B cell (primary cell): ENCODE results near the gene TTLL5. TPM values are rescaled to one million over a fixed set of nuclear protein-coding genes. Genes with fewer than 3 reads are reported as not detected.

ENCODE experiments used
- ATAC-seq: fragments of 200-7000 bp; cut with Tn5 transposase; one replicate; pipeline ENCODE4 v1.10.0; 2021; ENCODE audit warnings: low read depth, mild to moderate bottlenecking, moderate number of reproducible peaks, moderate library complexity
- CTCF ChIA-PET: fragments of 350-600 bp; sonication (Branson Sonifier 250); formaldehyde crosslinking; loops from one replicate; lab custom pipeline; 2021; ENCODE audit warnings: antibody characterized with exemption, inconsistent platforms; lab: Charles Lee
- POLR2A ChIA-PET: fragments of 350-600 bp; sonication (Branson Sonifier 250); formaldehyde crosslinking; loops from one replicate; lab custom pipeline; 2021; ENCODE audit warnings: antibody characterized with exemption; lab: Charles Lee
- DNase-seq: peaks from one replicate; pipeline ENCODE4 v3.0.0; 2013
- H2AFZ ChIP-seq: 2 replicates; pipeline ENCODE4 v1.6.1; 2012; ENCODE audit warnings: mild to moderate bottlenecking, low read depth, low read length; ENCODE audit not compliant: insufficient read depth, poor library complexity, severe bottlenecking
- H3K27ac ChIP-seq, 2 donors: 1 replicate in 1 of 2; 2 replicates in 1 of 2; pipeline ENCODE4 v1.5.1; 2012 to 2013; ENCODE audit warnings: low read length in 2 of 2, mild to moderate bottlenecking in 2 of 2, moderate library complexity in 1 of 2
- H3K27me3 ChIP-seq, 4 experiments: fragments of 200-600 bp in 1 of 4; sonication (generic) in 1 of 4; replicated peaks in 1 of 4; 1 replicate in 2 of 4; 2 replicates in 2 of 4; pipeline versions ENCODE4 v1.6.1 to v1.7.0; 2013 to 2016; ENCODE audit warnings: low read length in 3 of 4, mild to moderate bottlenecking in 2 of 4, mixed read lengths in 1 of 4, moderate library complexity in 1 of 4; ENCODE audit not compliant: insufficient read depth in 4 of 4, control insufficient read depth in 3 of 4; ENCODE audit errors: control extremely low read depth in 1 of 4
- H3K36me3 ChIP-seq, 2 experiments: replicated peaks in 1 of 2; 1 replicate in 1 of 2; 2 replicates in 1 of 2; pipeline versions ENCODE4 v1.6.1 to v1.7.1; 2013; ENCODE audit warnings: low read length in 1 of 2; ENCODE audit not compliant: insufficient read depth in 2 of 2, control insufficient read depth in 1 of 2; ENCODE audit errors: control extremely low read depth in 1 of 2, extremely low read depth in 1 of 2
- H3K4me1 ChIP-seq, 2 donors: fragments of 200-600 bp in 1 of 2; sonication (generic) in 1 of 2; 1 replicate in 1 of 2; 2 replicates in 1 of 2; pipeline versions ENCODE4 v1.5.1 to v1.6.1; 2013 to 2017; ENCODE audit warnings: low read length in 2 of 2; ENCODE audit not compliant: control insufficient read depth in 2 of 2, insufficient read depth in 2 of 2
- H3K4me2 ChIP-seq: replicated peaks from 2 replicates; pipeline ENCODE3; 2012; ENCODE audit warnings: mild to moderate bottlenecking, low read depth, low read length; ENCODE audit not compliant: poor library complexity, severe bottlenecking
- H3K4me3 ChIP-seq, 5 experiments: fragments of 200-600 bp in 1 of 5; sonication (generic) in 1 of 5; 1 replicate in 3 of 5; 2 replicates in 2 of 5; pipeline versions ENCODE4 v1.5.1 to v1.7.0; 2011 to 2016; ENCODE audit warnings: low read length in 4 of 5, mild to moderate bottlenecking in 4 of 5, low read depth in 2 of 5, control low read depth in 1 of 5, moderate library complexity in 1 of 5; ENCODE audit not compliant: insufficient read depth in 1 of 5; ENCODE audit errors: control extremely low read depth in 1 of 5, extremely low read depth in 1 of 5
- H3K79me2 ChIP-seq: fragments of 200-600 bp; sonication (generic); one replicate; pipeline ENCODE4 v1.6.0; 2016; ENCODE audit warnings: low read length; ENCODE audit not compliant: control insufficient read depth, insufficient read depth
- H3K9ac ChIP-seq: fragments of 200-600 bp; sonication (generic); 2 replicates; pipeline ENCODE4 v1.6.1; 2017; ENCODE audit warnings: mild to moderate bottlenecking, low read length, moderate library complexity
- H3K9me3 ChIP-seq, 3 donors: one replicate each; pipeline versions ENCODE4 v1.6.1 to v1.7.1; 2013; ENCODE audit warnings: low read length in 2 of 3; ENCODE audit not compliant: control insufficient read depth in 2 of 3, insufficient read depth in 1 of 3; ENCODE audit errors: control extremely low read depth in 1 of 3
- H4K20me1 ChIP-seq: 2 replicates; pipeline ENCODE4 v1.6.0; 2012; ENCODE audit warnings: mild to moderate bottlenecking, low read length; ENCODE audit not compliant: insufficient read depth, control insufficient read depth, poor library complexity, severe bottlenecking
- H3K27ac Mint-ChIP-seq: one replicate; pipeline ENCODE4 v1.8.0; 2021; ENCODE audit warnings: mixed read lengths
- H3K27me3 Mint-ChIP-seq: one replicate; pipeline ENCODE4 v1.8.0; 2021; ENCODE audit warnings: mixed read lengths
- H3K4me1 Mint-ChIP-seq: one replicate; pipeline ENCODE4 v1.8.0; 2021; ENCODE audit warnings: mixed read lengths
- H3K4me3 Mint-ChIP-seq: one replicate; pipeline ENCODE4 v1.8.0; 2021; ENCODE audit warnings: mixed read lengths
- H3K9me3 Mint-ChIP-seq: one replicate; pipeline ENCODE4 v1.8.0; 2022; ENCODE audit warnings: mixed read lengths; ENCODE audit not compliant: insufficient read depth
- CTCF ChIP-seq: fragments of 200-600 bp; IDR thresholded peaks from one replicate; pipeline ENCODE4 v1.8.0; 2022; ENCODE audit warnings: antibody characterized with exemption, mild to moderate bottlenecking
- EZH2 ChIP-seq: IDR thresholded peaks from 2 replicates; pipeline ENCODE4 v1.6.1; 2012; ENCODE audit warnings: borderline replicate concordance, low read depth, mild to moderate bottlenecking, moderate library complexity, low read length; ENCODE audit not compliant: insufficient read depth, poor library complexity, severe bottlenecking
- WGBS: methylation state at CpG from one replicate; pipeline ENCODE4 v1.1.5; 2013; ENCODE audit warnings: missing lambda C conversion rate; ENCODE audit not compliant: insufficient coverage; 5-methylcytosine and 5-hydroxymethylcytosine counted together
- intact Hi-C: fragments of 100-400 bp; cut with micrococcal nuclease; formaldehyde crosslinking; loops from one replicate; pipeline ENCODE4 v1.10.0; 2022
- polyA plus RNA-seq: library from polyadenylated mRNA; depleted of rRNA; stranded (reverse); fragments of >200 nt; gene quantifications from 2 replicates; pipeline ENCODE4 v1.2.3, GENCODE V29; 2012
- total RNA-seq, 2 donors: library from RNA; stranded (reverse); fragments of 120-200 nt in 1 of 2; gene quantifications; 1 replicate in 1 of 2; 2 replicates in 1 of 2; pipeline versions ENCODE4 v1.2.3 to v1.2.4, GENCODE V29; 2013 to 2022

Gene TTLL5
- total and polyA plus RNA-seq, 2 donors (not counting 1 experiment from before 2014, with no cell fraction given): 10.9 to 50.9 TPM

GRCh38 chr14:75612157-75612556 lies 48.9 kb upstream of the TTLL5 start:
- Histone ChIP-seq H3K4me2 (no peak overlapping the region), H3K9me3 (peaks cover 2 to 15% (median 13%) of the 10 kb centered on the region in 3 donors), H3K27me3 (peaks cover 0 to 13% (median under 1%) of the 10 kb centered on the region in 4 experiments), H3K79me2 (no peaks in the 10 kb centered on the region), H3K27ac (no peak overlapping the region), H3K9ac (no peak overlapping the region), H3K36me3 (no peaks in the 10 kb centered on the region), H3K4me1 (peaks cover 8 to 9% of the 10 kb centered on the region in 2 donors), H3K4me3 (no peak overlapping the region), H4K20me1 (no peaks in the 10 kb centered on the region), H2AFZ (no peak overlapping the region)
- H3K4me3 Mint-ChIP-seq: no peak overlapping the region
- H3K4me1 Mint-ChIP-seq: peaks cover 14% of the 10 kb centered on the region
- H3K27me3 Mint-ChIP-seq: peaks cover 6% of the 10 kb centered on the region
- no peak for ATAC-seq
- 71% methylated on average over 1 of the region's 4 CpGs for WGBS
- TF ChIP-seq CTCF: no peak
- no peak for TF ChIP-seq EZH2
- H3K27ac Mint-ChIP-seq: no peak overlapping the region
- POLR2A ChIA-PET: no interaction called here
- peaks cover 5% of the 10 kb centered on the region for H3K9me3 Mint-ChIP-seq
- CTCF ChIA-PET: no interaction called here
- intact Hi-C loops: no loop called here
- no peak for DNase-seq

- ChIA-PET POLR2A (no interaction called here), CTCF (no interaction called here)
- peaks cover 14% of the 10 kb centered on the region for H3K4me1 Mint-ChIP-seq
- Histone ChIP-seq H3K4me3 (no peak overlapping the region), H3K27ac (no peak overlapping the region), H3K4me1 (peaks cover 8 to 9% of the 10 kb centered on the region in 2 donors), H3K4me2 (no peak overlapping the region), H3K79me2 (no peaks in the 10 kb centered on the region), H3K9me3 (peaks cover 2 to 5% (median 4%) of the 10 kb centered on the region in 3 donors), H4K20me1 (no peaks in the 10 kb centered on the region), H3K36me3 (no peaks in the 10 kb centered on the region), H3K9ac (no peak overlapping the region), H3K27me3 (peaks cover 0 to 3% (median 1%) of the 10 kb centered on the region in 4 experiments), H2AFZ (no peak overlapping the region)
- WGBS: 100% methylated on average over 3 of the region's 4 CpGs
- peaks cover 5% of the 10 kb centered on the region for H3K9me3 Mint-ChIP-seq
- intact Hi-C loops: no loop called here
- H3K27ac Mint-ChIP-seq: no peak overlapping the region
- H3K27me3 Mint-ChIP-seq: peaks cover 4% of the 10 kb centered on the region
- no peak overlapping the region for H3K4me3 Mint-ChIP-seq
- no peak for TF ChIP-seq CTCF
- TF ChIP-seq EZH2: no peak
- ATAC-seq (no peak), DNase-seq (no peak)
Measured at GRCh38 chr14:75614179-75614578, 46.9 kb upstream of the TTLL5 start.
